ENCODE measurements around the gene SLC22A23.

SLC22A23 gene

GRCh38 chr6:3471711-3472110 is 14.9 kb upstream of the SLC22A23 start:
- no peak for DNase-seq

- DNase-seq: no peak
Measured at GRCh38 chr6:3471286-3471685, 14.4 kb upstream of the SLC22A23 start.

- no peak for DNase-seq
Measured at GRCh38 chr6:3468585-3468984, 11.7 kb upstream of the SLC22A23 start.

GRCh38 chr6:3467996-3468395 is 11.1 kb upstream of the SLC22A23 start:
- no peak for DNase-seq

GRCh38 chr6:3466488-3467219 is 9.8 kb upstream of the SLC22A23 start:
- no peak for DNase-seq

GRCh38 chr6:3460253-3460652 is 3.4 kb upstream of the SLC22A23 start:
- DNase-seq: no peak

GRCh38 chr6:3458706-3459421 is 2.0 kb upstream of the SLC22A23 start:
- no peak for DNase-seq

- peak; percentile 67 for DNase-seq
Measured at GRCh38 chr6:3457710-3458602, 1.1 kb upstream of the SLC22A23 start.

- no peak for DNase-seq
Measured at GRCh38 chr6:3456395-3456897, 404 bp downstream of the SLC22A23 start.

- no peak for DNase-seq
Measured at GRCh38 chr6:3455569-3456394, 1.1 kb downstream of the SLC22A23 start.

- no peak for DNase-seq
Measured at GRCh38 chr6:3455147-3455568, 1.7 kb downstream of the SLC22A23 start.

GRCh38 chr6:3454273-3455010 is 2.4 kb downstream of the SLC22A23 start:
- DNase-seq: no peak

GRCh38 chr6:3453413-3454272 is 3.2 kb downstream of the SLC22A23 start:
- DNase-seq: no peak

GRCh38 chr6:3451498-3451897 is 5.4 kb downstream of the SLC22A23 start:
- DNase-seq: no peak

- no peak for DNase-seq
Measured at GRCh38 chr6:3450888-3451287, 6.0 kb downstream of the SLC22A23 start.

- no peak for DNase-seq
Measured at GRCh38 chr6:3449750-3450305, 7.0 kb downstream of the SLC22A23 start.

- DNase-seq: no peak
Measured at GRCh38 chr6:3449321-3449720, 7.5 kb downstream of the SLC22A23 start.

- no peak for DNase-seq
Measured at GRCh38 chr6:3447005-3447404, 9.8 kb downstream of the SLC22A23 start.

GRCh38 chr6:3446184-3446583 is 10.7 kb downstream of the SLC22A23 start:
- DNase-seq: no peak

All from NCI-H1048 (cell line).